ENCODE measurements around the gene CTRB1.

CTRB1 gene

GRCh38 chr16:75244844-75245758 lies 26.3 kb downstream of the CTRB1 start:
- DNase-seq (ENCODE audit: insufficient read length, low spot score) (no peak), FAIRE-seq (no peak)
- TF ChIP-seq CTCF (IDR thresholded peaks at IDR 0.05; ENCODE audit: insufficient read depth, missing control alignments): no peak

GRCh38 chr16:75246504-75247205 lies 27.9 kb downstream of the CTRB1 start:
- DNase-seq (ENCODE audit: insufficient read length, low spot score) (no peak), FAIRE-seq (no peak)
- TF ChIP-seq CTCF (IDR thresholded peaks at IDR 0.05; ENCODE audit: insufficient read depth, missing control alignments): no peak

- DNase-seq (ENCODE audit: insufficient read length, low spot score) (no peak), FAIRE-seq (no peak)
- no peak for TF ChIP-seq CTCF (IDR thresholded peaks at IDR 0.05; ENCODE audit: insufficient read depth, missing control alignments)
Observed at GRCh38 chr16:75247249-75247648, 28.5 kb downstream of the CTRB1 start.

GRCh38 chr16:75248142-75248535 lies 29.4 kb downstream of the CTRB1 start:
- no peak for FAIRE-seq
- DNase-seq (ENCODE audit: insufficient read length, low spot score): no peak
- TF ChIP-seq CTCF (IDR thresholded peaks at IDR 0.05; ENCODE audit: insufficient read depth, missing control alignments): no peak

GRCh38 chr16:75248536-75249380 lies 30.0 kb downstream of the CTRB1 start:
- no peak for TF ChIP-seq CTCF (IDR thresholded peaks at IDR 0.05; ENCODE audit: insufficient read depth, missing control alignments)
- FAIRE-seq (no peak), DNase-seq (ENCODE audit: insufficient read length, low spot score) (no peak)

- FAIRE-seq (no peak), DNase-seq (ENCODE audit: insufficient read length, low spot score) (no peak)
- TF ChIP-seq CTCF (IDR thresholded peaks at IDR 0.05; ENCODE audit: insufficient read depth, missing control alignments): no peak
Observed at GRCh38 chr16:75249441-75249840, 30.7 kb downstream of the CTRB1 start.
